ENCODE measurements around the gene LYZ. TPM values are rescaled to one million over a fixed set of nuclear protein-coding genes. Genes with fewer than 3 reads are reported as not detected.

Gene LYZ
- total RNA-seq, 1 experiment from 2014 or later = 1.3 TPM

GRCh38 chr12:69368171-69368570, 20.0 kb downstream of the LYZ start:
- no peak for DNase-seq (ENCODE audit: low read depth, low spot score)
- Histone ChIP-seq H3K4me2 (ENCODE audit: low read length) (no peak overlapping the region), H4K20me1 (ENCODE audit: insufficient read depth) (no peaks in the 10 kb centered on the region; the same call in 1 of the 2 replicates), H3K9me3 (ENCODE audit: control insufficient read depth in 1 of 2, insufficient read depth in 1 of 2, low read depth in 1 of 2, low read length in 2 of 2) (no peaks in the 10 kb centered on the region), H3K79me2 (ENCODE audit: insufficient read depth, low read length) (peaks cover 58% of the 10 kb centered on the region), H3K27me3 (ENCODE audit: insufficient read depth, low read length) (no peaks in the 10 kb centered on the region), H3K36me3 (ENCODE audit: control insufficient read depth in 1 of 2, insufficient read depth in 2 of 2, low read length in 2 of 2) (peaks cover 31 to 48% of the 10 kb centered on the region in 2 experiments), H3K27ac (ENCODE audit: low read depth, low read length) (no peak overlapping the region), H3K9ac (ENCODE audit: low read length) (no peak overlapping the region), H2AFZ (ENCODE audit: low read depth, low read length, poor library complexity, severe bottlenecking) (no peak overlapping the region), H3K4me3 (replicated peaks in 1 of 2; ENCODE audit: low read depth in 1 of 2, low read length in 2 of 2) (no peak overlapping the region), H3K4me1 (ENCODE audit: control insufficient read depth in 1 of 2, insufficient read depth in 2 of 2, low read length in 2 of 2) (no peaks in the 10 kb centered on the region), H3K9me2 (ENCODE audit: insufficient read depth) (no peaks in the 10 kb centered on the region)
- ChIA-PET POLR2A (no interaction called here), CTCF (no interaction called here), RAD21 (ENCODE audit: low non-redundant PET in 1 of 2, low total read pairs in 2 of 2, uncharacterized antibody in 2 of 2, unreplicated experiment in 2 of 2) (no interaction called here)
- no TSS peak for BruUV-seq (replicated peaks)
- intact Hi-C loops (cut with micrococcal nuclease) = no loop called here
- TF ChIP-seq REST (IDR thresholded peaks at IDR 0.05; ENCODE audit: low read depth) (no peak), SIN3A (IDR thresholded peaks at IDR 0.05; ENCODE audit: low read depth) (no peak), EZH2phosphoT487 (IDR thresholded peaks at IDR 0.05; ENCODE audit: borderline replicate concordance) (no peak), ELF1 (IDR thresholded peaks at IDR 0.05; ENCODE audit: borderline replicate concordance, low read depth) (no peak), ZFX (IDR thresholded peaks at IDR 0.05) (no peak), ZBTB33 (IDR thresholded peaks at IDR 0.05; ENCODE audit: extremely low read depth, insufficient replicate concordance, low read length) (no peak), CBX3 (IDR thresholded peaks at IDR 0.05; ENCODE audit: low read depth) (no peak), YY1 (IDR thresholded peaks at IDR 0.05; ENCODE audit: extremely low read depth, insufficient replicate concordance, low read depth, low read length) (no peak), MAX (IDR thresholded peaks at IDR 0.05) (no peak), SP1 (IDR thresholded peaks at IDR 0.05; ENCODE audit: low read depth) (no peak), CEBPB (IDR thresholded peaks at IDR 0.05; ENCODE audit: low read depth) (no peak), ZNF274 (IDR thresholded peaks at IDR 0.05; ENCODE audit: low read depth, low read length) (no peak), TCF7L2 (IDR thresholded peaks at IDR 0.05; ENCODE audit: borderline replicate concordance, extremely low read depth, insufficient read depth, insufficient read length) (no peak), CTCF (IDR thresholded peaks at IDR 0.05 in 2 of 3, conservative IDR thresholded peaks at IDR 0.05 in 1 of 3; ENCODE audit: borderline replicate concordance in 1 of 3, insufficient read depth in 1 of 3, low read depth in 2 of 3, low read length in 2 of 3) (no peak), JUND (IDR thresholded peaks at IDR 0.05) (no peak)
- ATAC-seq = no peak
